GM13977 (cell line): Measurements from ENCODE around the gene ZFPM1.

ENCODE experiments used
- DNase-seq: peaks from one replicate; pipeline ENCODE4 v3.0.0; 2012; ENCODE audit warnings: low spot score
- CTCF ChIP-seq: IDR thresholded peaks from 2 replicates; pipeline ENCODE4 v1.5.1; 2012; ENCODE audit warnings: mild to moderate bottlenecking, control low read depth; ENCODE audit not compliant: insufficient read depth; ENCODE audit errors: extremely low read depth, missing control alignments
- in situ Hi-C: fragments of 300-500 bp; cut with MboI; formaldehyde crosslinking; loops from one replicate; pipeline ENCODE4 v1.12.0; 2022; ENCODE audit warnings: low sequenced_read_pairs, low pct_unique_long_range_greater_than_20kb, mixed read lengths, inconsistent platforms; ENCODE audit not compliant: unreplicated experiment

The ZFPM1 gene

GRCh38 chr16:88491001-88491559, 38.0 kb downstream of the ZFPM1 start:
- in situ Hi-C loops = no loop called here
- no peak for DNase-seq
- TF ChIP-seq CTCF = no peak

- DNase-seq = no peak
- in situ Hi-C loops = no loop called here
- no peak for TF ChIP-seq CTCF
Observed at GRCh38 chr16:88491560-88492310, 38.7 kb downstream of the ZFPM1 start.

GRCh38 chr16:88493879-88494278, 40.8 kb downstream of the ZFPM1 start:
- DNase-seq = no peak
- in situ Hi-C loops = no loop called here
- no peak for TF ChIP-seq CTCF

- TF ChIP-seq CTCF = no peak
- in situ Hi-C loops = no loop called here
- DNase-seq = no peak
Observed at GRCh38 chr16:88494335-88495154, 41.5 kb downstream of the ZFPM1 start.

GRCh38 chr16:88495268-88495772, 42.2 kb downstream of the ZFPM1 start:
- in situ Hi-C loops = no loop called here
- TF ChIP-seq CTCF = no peak
- no peak for DNase-seq

GRCh38 chr16:88497561-88498462, 44.7 kb downstream of the ZFPM1 start:
- in situ Hi-C loops = no loop called here
- DNase-seq = no peak
- no peak for TF ChIP-seq CTCF
